HCT116 (cell line): Measurements from ENCODE around the gene RHOD. TPM values are rescaled to one million over a fixed set of nuclear protein-coding genes. Genes with fewer than 3 reads are reported as not detected.

Experiments used
- ATAC-seq: fragments of 200-7000 bp; cut with Tn5 transposase; 2 replicates; pipeline ENCODE4 v1.9.1; 2020; ENCODE audit warnings: mild to moderate bottlenecking, moderate library complexity
- BruUV-seq: library from RNA; stranded (reverse); fragments of 400-500 nt; replicated peaks from 2 replicates; lab custom pipeline; 2021; lab: Mats Ljungman, UMichigan
- CTCF ChIA-PET: fragments of 300-600 bp; sonication (Branson Sonifier 250); formaldehyde crosslinking; loops from one replicate; lab custom pipeline; 2021; ENCODE audit warnings: antibody characterized with exemption; lab: Charles Lee
- POLR2A ChIA-PET: fragments of 300-600, 350-600 bp; sonication (Branson Sonifier 250); formaldehyde crosslinking; loops from one replicate; lab custom pipeline; 2021; ENCODE audit warnings: antibody characterized with exemption; lab: Charles Lee
- RAD21 ChIA-PET, 2 experiments: fragments of 300-600 bp; sonication (Branson Sonifier 250); formaldehyde crosslinking; loops; one replicate each; lab custom pipeline; 2023; ENCODE audit warnings: low total read pairs in 2 of 2; ENCODE audit not compliant: uncharacterized antibody in 2 of 2, unreplicated experiment in 2 of 2, low non-redundant PET in 1 of 2; lab: Charles Lee
- DNase-seq: peaks from one replicate; pipeline ENCODE4 v3.0.0-alpha.2; 2010; ENCODE audit warnings: low read depth, low spot score
- H2AFZ ChIP-seq: fragments of 200-600 bp; shearing (Covaris generic), sonication (generic); 2 replicates; pipeline ENCODE4 v1.6.1; 2017; ENCODE audit warnings: low read depth, mixed run types, mixed read lengths, antibody characterized with exemption, low read length; ENCODE audit not compliant: poor library complexity, severe bottlenecking
- H3K27ac ChIP-seq: 2 replicates; pipeline ENCODE4 v1.5.1; 2012; ENCODE audit warnings: low read depth, low read length
- H3K27me3 ChIP-seq: fragments of 200-600 bp; sonication (generic); 2 replicates; pipeline ENCODE4 v1.6.1; 2016; ENCODE audit warnings: mixed run types, low read length, mixed read lengths; ENCODE audit not compliant: insufficient read depth
- H3K36me3 ChIP-seq, 2 experiments: fragments of 200-500 bp in 1 of 2; fragments of 200-600 bp in 1 of 2; sonication (Bioruptor generic) in 1 of 2; sonication (generic) in 1 of 2; 2 replicates each; pipeline versions ENCODE4 v1.5.1 to v1.6.1; 2014 to 2016; ENCODE audit warnings: low read length in 2 of 2, inconsistent platforms in 1 of 2, mixed read lengths in 1 of 2, mixed run types in 1 of 2; ENCODE audit not compliant: insufficient read depth in 2 of 2, control insufficient read depth in 1 of 2
- H3K4me1 ChIP-seq, 2 experiments: fragments of 200-600 bp in 1 of 2; sonication (generic) in 1 of 2; 2 replicates each; pipeline versions ENCODE4 v1.5.1 to v1.6.1; 2012 to 2017; ENCODE audit warnings: low read length in 2 of 2, inconsistent platforms in 1 of 2, mild to moderate bottlenecking in 1 of 2, mixed read lengths in 1 of 2, mixed run types in 1 of 2, moderate library complexity in 1 of 2; ENCODE audit not compliant: insufficient read depth in 2 of 2, control insufficient read depth in 1 of 2
- H3K4me2 ChIP-seq: fragments of 200-600 bp; sonication (generic); 2 replicates; pipeline ENCODE4 v1.6.1; 2017; ENCODE audit warnings: mixed run types, low read length, mixed read lengths
- H3K4me3 ChIP-seq, 2 experiments: fragments of 200-600 bp in 1 of 2; sonication (generic) in 1 of 2; replicated peaks in 1 of 2; 2 replicates each; pipeline ENCODE4 v1.5.1; 2011 to 2016; ENCODE audit warnings: low read length in 2 of 2, control low read depth in 1 of 2, low read depth in 1 of 2, mild to moderate bottlenecking in 1 of 2, mixed read lengths in 1 of 2, mixed run types in 1 of 2
- H3K79me2 ChIP-seq: fragments of 200-600 bp; sonication (generic); 2 replicates; pipeline ENCODE4 v1.6.1; 2017; ENCODE audit warnings: mild to moderate bottlenecking, mixed run types, low read length, moderate library complexity, mixed read lengths; ENCODE audit not compliant: insufficient read depth
- H3K9ac ChIP-seq: fragments of 200-600 bp; sonication (generic); 2 replicates; pipeline ENCODE4 v1.6.1; 2016; ENCODE audit warnings: low read length, mixed read lengths
- H3K9me2 ChIP-seq: fragments of 200-600 bp; sonication (generic), shearing (Covaris generic); 2 replicates; pipeline ENCODE4 v1.6.1; 2017; ENCODE audit warnings: mixed run types, mild to moderate bottlenecking, moderate library complexity; ENCODE audit not compliant: insufficient read depth
- H3K9me3 ChIP-seq, 2 experiments: fragments of 200-500 bp in 1 of 2; fragments of 200-600 bp in 1 of 2; sonication (Bioruptor generic) in 1 of 2; sonication (generic) in 1 of 2; 2 replicates each; pipeline ENCODE4 v1.6.1; 2014 to 2017; ENCODE audit warnings: low read length in 2 of 2, mixed read lengths in 2 of 2, inconsistent platforms in 1 of 2, low read depth in 1 of 2, mild to moderate bottlenecking in 1 of 2, mixed run types in 1 of 2, moderate library complexity in 1 of 2; ENCODE audit not compliant: control insufficient read depth in 1 of 2, insufficient read depth in 1 of 2
- H4K20me1 ChIP-seq: fragments of 200-600 bp; sonication (generic), shearing (Covaris generic); 2 replicates; pipeline ENCODE4 v1.6.1; 2017; ENCODE audit warnings: mixed run types, mild to moderate bottlenecking, moderate library complexity; ENCODE audit not compliant: insufficient read depth
- CBX3 ChIP-seq: IDR thresholded peaks from 2 replicates; pipeline ENCODE4 v1.6.1; 2012; ENCODE audit warnings: low read depth
- ELF1 ChIP-seq: IDR thresholded peaks from 2 replicates; pipeline ENCODE4 v1.6.1; 2012; ENCODE audit warnings: low read depth, borderline replicate concordance
- EZH2 ChIP-seq: fragments of 200-600 bp; sonication (generic); IDR thresholded peaks from 2 replicates; pipeline ENCODE4 v1.6.1; 2017; ENCODE audit warnings: antibody characterized with exemption, mixed run types
- EZH2phosphoT487 ChIP-seq: fragments of 200-600 bp; IDR thresholded peaks from 2 replicates; pipeline ENCODE4 v1.6.1; 2018; ENCODE audit warnings: antibody characterized with exemption, borderline replicate concordance
- FOSL1 ChIP-seq: IDR thresholded peaks from 2 replicates; pipeline ENCODE4 v1.6.1; 2012; ENCODE audit warnings: low read depth
- RAD21 ChIP-seq: IDR thresholded peaks from 2 replicates; pipeline ENCODE4 v1.6.1; 2012; ENCODE audit warnings: low read depth, mild to moderate bottlenecking
- REST ChIP-seq: IDR thresholded peaks from 2 replicates; pipeline ENCODE4 v1.6.1; 2012; ENCODE audit warnings: low read depth
- YY1 ChIP-seq: IDR thresholded peaks from 2 replicates; pipeline ENCODE4 v1.6.1; 2011; ENCODE audit warnings: low read length, low read depth, moderate library complexity, mild to moderate bottlenecking; ENCODE audit not compliant: insufficient replicate concordance; ENCODE audit errors: extremely low read depth
- ZNF274 ChIP-seq: fragments of 200-500 bp; sonication (Bioruptor generic); IDR thresholded peaks from 2 replicates; pipeline ENCODE4 v1.6.1; 2014; ENCODE audit warnings: mild to moderate bottlenecking, low read depth, low read length, inconsistent platforms
- intact Hi-C: fragments of 100-400 bp; cut with micrococcal nuclease; formaldehyde crosslinking; loops from 2 replicates; pipeline ENCODE4 v1.10.0; 2022
- total RNA-seq: library from RNA; stranded (reverse); gene quantifications from one replicate; pipeline ENCODE4 v1.2.1, GENCODE V29; 2021; ENCODE audit not compliant: unreplicated experiment
- TF ChIP-seq, protein P1 (sequence below): IDR thresholded peaks from 2 replicates; pipeline ENCODE4 v1.6.1; 2011; ENCODE audit warnings: mild to moderate bottlenecking, low read length, moderate library complexity; ENCODE audit not compliant: insufficient replicate concordance; ENCODE audit errors: extremely low read depth
- TF ChIP-seq, protein P2 (sequence below): IDR thresholded peaks from 2 replicates; pipeline ENCODE4 v1.6.1; 2012

RHOD gene
- total RNA-seq, 1 experiment from 2014 or later = 42.0 TPM

- intact Hi-C loops = no loop called here
- Histone ChIP-seq H3K4me1 (peaks cover 39 to 54% of the 10 kb centered on the region in 2 experiments), H2AFZ (no peak overlapping the region), H3K27me3 (no peaks in the 10 kb centered on the region), H3K36me3 (no peaks in the 10 kb centered on the region), H4K20me1 (no peaks in the 10 kb centered on the region), H3K9me2 (no peaks in the 10 kb centered on the region), H3K9ac (no peak overlapping the region), H3K79me2 (no peaks in the 10 kb centered on the region), H3K9me3 (no peaks in the 10 kb centered on the region), H3K27ac (no peak overlapping the region), H3K4me3 (no peak overlapping the region), H3K4me2 (no peak overlapping the region)
- CTCF ChIA-PET = no interaction called here
- BruUV-seq = no TSS peak
- TF ChIP-seq ELF1 (no peak), FOSL1 (no peak), CBX3 (no peak)
- no peak for DNase-seq
- POLR2A ChIA-PET = interaction anchor here (0.8 kb wide), 1 partner anchor 14 kb away, joined by 3 read pairs; no protein-coding TSS in a partner anchor
- RAD21 ChIA-PET = no interaction called here
- ATAC-seq = no peak
Observed at GRCh38 chr11:67026941-67027340, 29.7 kb upstream of the RHOD start.

DNA sequence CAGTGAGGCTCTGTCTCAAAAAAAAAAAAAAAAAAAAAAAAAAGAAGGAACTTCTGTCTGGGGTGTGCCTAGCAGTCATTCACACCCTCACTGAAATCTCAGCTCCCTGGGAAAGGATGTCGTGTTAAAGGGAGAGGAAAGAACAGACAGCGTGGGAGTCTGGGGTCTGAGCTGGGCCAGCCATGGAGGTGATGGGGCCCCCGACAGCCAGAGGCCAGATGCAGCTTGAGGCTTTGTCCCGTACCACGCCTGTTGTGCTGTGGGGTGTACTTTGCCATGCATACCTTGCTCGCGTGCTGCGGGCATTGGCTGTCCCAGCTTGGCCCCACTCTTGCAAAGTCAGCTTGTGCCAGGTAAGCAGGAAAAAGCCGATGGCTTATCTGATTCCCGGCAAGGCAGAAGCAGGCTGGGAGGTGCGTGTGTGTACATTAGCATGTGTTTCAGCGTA, 29.1 kb upstream of the RHOD start:
- intact Hi-C loops = no loop called here
- H3K4me3 ChIP-seq = no peak overlapping the region
- no peak overlapping the region for H3K9ac ChIP-seq
- BruUV-seq = no TSS peak
- no peak overlapping the region for H2AFZ ChIP-seq
- RAD21 ChIA-PET = interaction anchor here in 1 of 2 experiments (0.7 kb wide), 1 partner anchor 172 kb away, joined by 3 read pairs; no protein-coding TSS in a partner anchor
- H3K79me2 ChIP-seq = no peaks in the 10 kb centered on the region
- no peaks in the 10 kb centered on the region for H3K27me3 ChIP-seq
- DNase-seq = no peak
- CTCF ChIA-PET = interaction anchor here (1.1 kb wide), 1 partner anchor 290 kb away, joined by 3 read pairs; no protein-coding TSS in a partner anchor
- no peaks in the 10 kb centered on the region for H3K9me3 ChIP-seq
- H3K36me3 ChIP-seq = no peaks in the 10 kb centered on the region
- no peak for ATAC-seq
- H4K20me1 ChIP-seq = no peaks in the 10 kb centered on the region
- POLR2A ChIA-PET = no interaction called here
- H3K4me1 ChIP-seq = peaks cover 40 to 54% of the 10 kb centered on the region in 2 experiments
- H3K9me2 ChIP-seq = no peaks in the 10 kb centered on the region
- H3K27ac ChIP-seq = no peak overlapping the region
- H3K4me2 ChIP-seq = no peak overlapping the region
- TF ChIP-seq EZH2phosphoT487 (no peak), ZNF274 (no peak), REST (no peak), YY1 (no peak), EZH2 (no peak), RAD21 (no peak)
- TF ChIP-seq, protein P1, sequence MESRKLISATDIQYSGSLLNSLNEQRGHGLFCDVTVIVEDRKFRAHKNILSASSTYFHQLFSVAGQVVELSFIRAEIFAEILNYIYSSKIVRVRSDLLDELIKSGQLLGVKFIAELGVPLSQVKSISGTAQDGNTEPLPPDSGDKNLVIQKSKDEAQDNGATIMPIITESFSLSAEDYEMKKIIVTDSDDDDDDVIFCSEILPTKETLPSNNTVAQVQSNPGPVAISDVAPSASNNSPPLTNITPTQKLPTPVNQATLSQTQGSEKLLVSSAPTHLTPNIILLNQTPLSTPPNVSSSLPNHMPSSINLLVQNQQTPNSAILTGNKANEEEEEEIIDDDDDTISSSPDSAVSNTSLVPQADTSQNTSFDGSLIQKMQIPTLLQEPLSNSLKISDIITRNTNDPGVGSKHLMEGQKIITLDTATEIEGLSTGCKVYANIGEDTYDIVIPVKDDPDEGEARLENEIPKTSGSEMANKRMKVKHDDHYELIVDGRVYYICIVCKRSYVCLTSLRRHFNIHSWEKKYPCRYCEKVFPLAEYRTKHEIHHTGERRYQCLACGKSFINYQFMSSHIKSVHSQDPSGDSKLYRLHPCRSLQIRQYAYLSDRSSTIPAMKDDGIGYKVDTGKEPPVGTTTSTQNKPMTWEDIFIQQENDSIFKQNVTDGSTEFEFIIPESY = no peak
- TF ChIP-seq, protein P2, sequence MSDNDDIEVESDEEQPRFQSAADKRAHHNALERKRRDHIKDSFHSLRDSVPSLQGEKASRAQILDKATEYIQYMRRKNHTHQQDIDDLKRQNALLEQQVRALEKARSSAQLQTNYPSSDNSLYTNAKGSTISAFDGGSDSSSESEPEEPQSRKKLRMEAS = no peak
